HUES6 (cell line): ENCODE data around the gene PITPNB.

Experiments used
- H3K27ac ChIP-seq: 2 replicates; pipeline ENCODE4 v1.7.0; 2013; ENCODE audit warnings: low read depth, mild to moderate bottlenecking, low read length, inconsistent platforms
- H3K27me3 ChIP-seq: 2 replicates; pipeline ENCODE4 v1.6.1; 2013; ENCODE audit warnings: low read length; ENCODE audit not compliant: control insufficient read depth, insufficient read depth
- H3K36me3 ChIP-seq: 2 replicates; pipeline ENCODE4 v1.6.1; 2013; ENCODE audit warnings: low read length; ENCODE audit not compliant: control insufficient read depth, insufficient read depth
- H3K4me1 ChIP-seq: 2 replicates; pipeline ENCODE4 v1.6.1; 2013; ENCODE audit warnings: low read length; ENCODE audit not compliant: control insufficient read depth, insufficient read depth
- H3K4me3 ChIP-seq: 2 replicates; pipeline ENCODE4 v1.5.1; 2013; ENCODE audit warnings: low read depth, low read length
- H3K9ac ChIP-seq: one replicate; pipeline ENCODE4 v1.6.1; 2013; ENCODE audit warnings: mild to moderate bottlenecking, low read length
- H3K9me3 ChIP-seq: 2 replicates; pipeline ENCODE4 v1.6.1; 2013; ENCODE audit warnings: low read depth, low read length; ENCODE audit not compliant: control insufficient read depth, insufficient read depth

PITPNB gene

DNA sequence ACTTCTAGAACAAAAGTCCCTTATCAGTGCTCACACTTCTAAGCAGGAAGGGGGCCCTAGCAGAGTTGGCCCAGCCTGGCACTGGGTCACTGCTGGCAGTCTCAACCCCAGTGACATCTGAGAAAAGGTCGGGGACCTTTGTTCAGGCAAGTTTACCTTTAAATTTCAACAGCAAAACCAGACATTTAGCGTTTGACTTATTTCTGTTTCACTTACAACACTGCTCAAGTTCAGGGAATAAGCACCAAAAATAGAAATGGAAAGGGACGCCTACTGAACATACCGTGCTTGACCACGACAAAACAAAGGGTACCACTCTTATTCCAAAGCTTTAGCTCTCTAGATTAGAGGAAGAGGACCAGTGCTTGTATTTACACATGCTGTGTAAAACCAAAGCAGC lies 26.2 kb downstream of the PITPNB start:
- no peak overlapping the region for H3K9ac ChIP-seq
- no peaks in the 10 kb centered on the region for H3K9me3 ChIP-seq
- H3K4me3 ChIP-seq: no peak overlapping the region
- H3K4me1 ChIP-seq: peaks cover 9% of the 10 kb centered on the region
- H3K27me3 ChIP-seq: no peaks in the 10 kb centered on the region
- no peak overlapping the region for H3K27ac ChIP-seq
- peaks cover 96% of the 10 kb centered on the region for H3K36me3 ChIP-seq

DNA sequence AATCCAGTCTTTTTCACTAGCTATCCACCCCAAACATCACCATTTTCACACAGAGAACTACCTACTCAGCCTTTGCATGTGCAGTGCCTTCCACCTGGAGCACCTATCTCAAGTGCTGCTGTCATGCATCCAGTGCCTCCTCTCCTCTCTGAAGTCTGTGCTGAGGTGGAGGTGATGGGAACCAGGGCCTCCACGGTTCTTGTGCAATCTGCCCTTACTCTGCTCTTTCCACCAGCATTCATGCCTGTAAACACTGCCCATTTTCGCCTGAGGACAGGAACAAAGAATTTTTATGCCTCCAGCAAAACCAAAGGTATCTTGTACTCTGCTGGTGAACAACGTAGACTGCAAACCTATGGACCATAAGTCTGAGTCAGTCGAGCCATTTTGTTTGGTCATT lies 27.0 kb downstream of the PITPNB start:
- Histone ChIP-seq H3K27me3 (no peaks in the 10 kb centered on the region), H3K36me3 (peaks cover 94% of the 10 kb centered on the region), H3K9ac (no peak overlapping the region), H3K9me3 (no peaks in the 10 kb centered on the region), H3K4me1 (peaks cover 15% of the 10 kb centered on the region), H3K4me3 (no peak overlapping the region), H3K27ac (no peak overlapping the region)

DNA sequence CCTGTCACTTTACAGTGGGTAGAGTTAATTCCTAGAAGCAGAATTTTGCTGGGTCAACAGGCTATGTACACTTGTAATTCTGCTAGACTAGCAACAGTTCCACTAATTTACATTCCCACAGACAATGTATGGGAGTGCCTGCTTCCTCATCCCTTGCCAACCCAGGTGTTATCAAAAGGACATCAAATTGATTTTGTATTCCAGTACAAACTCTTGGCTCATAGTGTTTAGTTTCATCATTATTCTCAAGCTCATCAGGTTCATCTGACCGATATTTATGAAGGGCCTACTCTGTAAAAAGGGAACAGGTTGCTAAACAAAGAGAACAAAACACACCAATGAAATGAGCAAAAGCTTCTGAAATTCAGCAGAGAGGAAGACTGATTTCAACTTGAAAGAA lies 30.7 kb downstream of the PITPNB start:
- H3K4me1 ChIP-seq: peaks cover 27% of the 10 kb centered on the region
- no peak overlapping the region for H3K9ac ChIP-seq
- H3K27ac ChIP-seq: no peak overlapping the region
- no peak overlapping the region for H3K4me3 ChIP-seq
- H3K9me3 ChIP-seq: no peaks in the 10 kb centered on the region
- peaks cover 76% of the 10 kb centered on the region for H3K36me3 ChIP-seq
- no peaks in the 10 kb centered on the region for H3K27me3 ChIP-seq

DNA sequence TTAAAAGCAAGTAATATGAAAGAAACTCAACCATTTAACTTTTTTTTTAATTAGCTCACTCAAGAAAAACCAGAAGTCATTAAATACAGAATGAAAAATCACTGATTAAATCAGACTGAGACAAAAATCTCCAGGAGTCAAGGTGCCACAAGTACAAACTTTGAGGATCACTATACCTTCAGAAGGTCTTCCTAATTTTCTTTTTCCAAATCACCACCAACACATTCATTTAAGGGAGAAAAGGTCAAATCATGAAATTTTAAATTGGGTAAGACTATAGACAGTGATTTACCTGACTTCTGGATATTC lies 32.3 kb downstream of the PITPNB start:
- peaks cover 64% of the 10 kb centered on the region for H3K36me3 ChIP-seq
- H3K27ac ChIP-seq: no peak overlapping the region
- no peaks in the 10 kb centered on the region for H3K9me3 ChIP-seq
- H3K4me3 ChIP-seq: no peak overlapping the region
- no peak overlapping the region for H3K9ac ChIP-seq
- H3K27me3 ChIP-seq: no peaks in the 10 kb centered on the region
- H3K4me1 ChIP-seq: peaks cover 33% of the 10 kb centered on the region

DNA sequence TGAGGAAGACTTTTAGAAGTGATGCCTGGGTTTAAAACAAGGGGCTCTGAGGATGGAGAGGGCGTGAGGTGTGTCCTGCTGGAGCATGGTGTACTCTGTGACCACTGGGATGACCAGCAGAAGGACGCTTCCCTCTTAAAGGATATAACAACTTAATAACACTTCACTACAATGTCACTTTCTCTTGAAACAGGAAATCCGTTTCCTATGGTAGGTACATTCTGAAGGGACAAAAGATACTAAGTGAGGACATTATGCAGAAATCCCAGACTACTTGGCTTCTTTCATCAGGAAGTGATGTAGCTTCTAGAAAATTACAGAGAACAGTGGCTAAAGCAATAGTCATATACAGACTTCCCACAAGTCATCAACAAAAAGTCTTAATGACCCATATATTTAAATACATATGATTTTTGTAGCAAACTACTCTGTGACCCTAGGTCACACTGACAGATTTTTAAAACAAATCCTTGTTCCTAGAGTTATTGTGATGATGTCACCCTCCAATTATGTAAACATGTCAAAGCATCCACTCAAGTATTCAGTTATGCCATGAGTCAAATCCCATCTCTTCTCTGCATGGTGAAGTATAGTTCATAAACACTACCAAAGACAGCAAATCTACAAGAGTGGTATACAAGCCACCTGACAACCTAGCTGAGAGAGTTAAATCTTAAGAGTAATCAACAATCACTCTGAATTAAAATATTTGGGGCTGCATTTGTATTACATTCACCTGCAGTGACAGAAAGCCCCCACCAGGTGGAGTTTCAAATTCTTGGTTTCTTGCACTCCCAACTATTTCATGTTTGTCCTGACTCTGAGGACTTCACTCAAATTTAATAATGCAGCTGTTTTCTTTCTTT lies 32.8 kb downstream of the PITPNB start:
- H3K9me3 ChIP-seq: no peaks in the 10 kb centered on the region
- H3K36me3 ChIP-seq: peaks cover 58% of the 10 kb centered on the region
- H3K27me3 ChIP-seq: no peaks in the 10 kb centered on the region
- no peak overlapping the region for H3K27ac ChIP-seq
- no peak overlapping the region for H3K9ac ChIP-seq
- no peak overlapping the region for H3K4me3 ChIP-seq
- H3K4me1 ChIP-seq: peaks cover 33% of the 10 kb centered on the region

DNA sequence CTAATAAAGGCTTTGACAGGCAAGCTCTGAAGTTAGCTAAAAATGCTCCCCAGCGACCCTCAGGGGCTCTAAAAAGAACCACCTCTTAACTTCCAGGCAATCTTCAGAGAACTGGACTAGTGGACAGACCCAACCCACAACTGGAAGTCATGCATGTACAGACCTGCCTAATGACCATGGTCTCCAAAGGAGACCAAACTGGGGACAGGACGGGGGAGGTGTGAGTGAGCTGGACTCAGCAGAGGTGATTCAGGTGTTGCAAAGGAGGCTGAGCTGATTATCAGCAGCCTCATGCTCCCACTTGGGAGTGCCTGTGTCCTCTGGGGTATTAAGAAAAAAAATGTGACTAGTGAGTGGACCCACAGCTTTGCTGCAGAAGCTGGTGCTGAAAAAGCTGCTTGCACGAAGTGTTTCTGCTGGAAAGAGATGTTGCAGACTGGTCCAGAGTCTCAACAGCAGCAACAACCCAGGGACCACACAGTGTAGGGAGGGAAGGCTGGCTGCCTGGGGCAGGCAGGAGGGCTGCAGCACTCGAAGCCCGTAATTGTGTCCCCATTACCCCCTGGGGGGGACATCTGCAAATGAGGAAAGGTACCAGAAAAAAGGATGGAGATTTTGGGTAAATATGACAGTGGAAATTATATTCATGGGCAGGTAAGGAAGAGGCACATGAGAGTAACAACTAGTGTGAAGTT lies 35.3 kb downstream of the PITPNB start:
- peaks cover 42% of the 10 kb centered on the region for H3K4me1 ChIP-seq
- H3K36me3 ChIP-seq: peaks cover 35% of the 10 kb centered on the region
- no peaks in the 10 kb centered on the region for H3K27me3 ChIP-seq
- H3K27ac ChIP-seq: no peak overlapping the region
- no peaks in the 10 kb centered on the region for H3K9me3 ChIP-seq
- H3K4me3 ChIP-seq: no peak overlapping the region
- no peak overlapping the region for H3K9ac ChIP-seq

DNA sequence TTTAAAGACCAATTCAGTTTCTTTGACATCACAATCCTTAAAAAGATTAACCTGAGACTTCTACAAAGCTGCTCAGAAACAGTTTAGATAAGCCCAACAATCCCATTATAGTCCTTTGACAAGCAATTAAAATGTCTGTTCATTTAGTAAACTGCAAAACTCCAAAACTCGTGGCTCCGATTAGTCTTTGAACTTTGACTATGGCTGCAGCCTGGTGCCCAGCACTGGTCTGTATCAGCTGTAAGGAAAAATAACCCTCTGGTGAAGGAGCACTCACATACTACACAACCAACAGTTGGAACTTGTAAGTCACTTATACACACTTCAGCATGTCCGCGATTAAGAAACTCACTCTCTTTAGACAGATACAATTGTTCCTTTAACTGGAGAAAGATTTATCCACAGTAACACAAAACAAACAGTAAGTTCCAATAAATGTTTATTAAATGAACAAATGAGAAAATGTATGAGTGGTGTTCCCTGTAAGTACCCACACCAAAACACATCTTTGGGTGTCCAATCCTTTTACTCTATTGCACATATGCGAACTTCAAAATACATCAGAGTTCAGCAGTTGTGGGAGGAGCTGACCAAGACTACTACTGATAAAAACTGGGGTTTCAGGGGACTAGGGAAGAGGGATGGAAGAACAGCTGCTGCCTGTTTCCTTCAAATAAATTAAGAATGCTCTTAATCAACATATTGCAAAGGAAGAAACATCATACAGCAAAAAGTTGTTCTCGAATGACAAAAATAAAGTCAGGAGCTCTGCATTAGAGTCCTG lies 36.4 kb downstream of the PITPNB start:
- Histone ChIP-seq H3K36me3 (peaks cover 24% of the 10 kb centered on the region), H3K9ac (no peak overlapping the region), H3K27ac (no peak overlapping the region), H3K9me3 (no peaks in the 10 kb centered on the region), H3K4me3 (no peak overlapping the region), H3K27me3 (no peaks in the 10 kb centered on the region), H3K4me1 (peaks cover 46% of the 10 kb centered on the region)

DNA sequence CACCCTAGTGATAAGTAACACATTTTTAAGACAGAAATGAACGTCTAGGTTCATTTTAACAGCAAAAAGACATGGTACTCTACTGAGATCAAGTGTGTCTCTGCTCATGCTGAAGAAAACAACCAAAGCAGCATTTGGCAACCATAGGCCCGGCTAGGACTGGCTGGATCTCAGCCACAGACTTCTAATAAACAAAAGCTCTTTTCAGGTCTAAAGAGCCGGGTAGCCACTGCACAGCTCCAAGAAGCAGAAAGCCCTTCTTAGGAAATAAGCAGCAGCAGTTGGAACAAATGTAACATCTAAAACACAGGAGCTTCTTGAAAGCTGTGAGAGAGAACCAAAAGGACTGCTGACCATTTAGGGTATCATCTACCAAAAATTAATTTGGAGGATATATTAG lies 37.6 kb downstream of the PITPNB start:
- Histone ChIP-seq H3K9me3 (no peaks in the 10 kb centered on the region), H3K9ac (no peak overlapping the region), H3K36me3 (peaks cover 22% of the 10 kb centered on the region), H3K4me3 (no peak overlapping the region), H3K27me3 (no peaks in the 10 kb centered on the region), H3K27ac (no peak overlapping the region), H3K4me1 (peaks cover 36% of the 10 kb centered on the region)

DNA sequence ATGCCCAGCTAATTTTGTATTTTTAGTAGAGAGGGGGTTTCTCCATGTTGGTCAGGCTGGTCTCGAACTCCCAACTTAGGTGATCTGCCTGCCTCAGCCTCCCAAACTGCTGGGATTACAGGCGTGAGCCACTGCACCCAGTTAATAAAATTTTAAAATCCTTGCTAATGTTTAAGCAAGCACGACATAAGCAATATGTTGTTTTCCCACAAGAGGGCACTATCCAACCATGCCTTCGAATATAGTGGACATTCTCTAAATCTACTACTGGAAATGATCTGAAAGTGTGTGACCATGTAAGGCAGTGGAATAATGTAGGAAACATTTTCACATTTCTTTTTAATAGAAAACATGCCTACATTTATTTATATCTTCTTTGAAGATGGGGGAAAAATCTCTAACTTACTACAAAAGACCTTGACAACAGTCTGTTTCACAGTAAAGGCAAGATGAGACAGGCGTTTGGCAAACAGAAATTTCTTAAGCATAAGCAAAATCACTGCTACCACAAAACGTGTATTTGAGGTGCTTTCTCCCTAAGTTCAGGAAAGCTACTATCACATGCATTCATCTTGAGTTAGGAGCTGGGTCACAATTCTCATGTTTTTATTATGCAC lies 38.2 kb downstream of the PITPNB start:
- H3K9me3 ChIP-seq: no peaks in the 10 kb centered on the region
- no peak overlapping the region for H3K4me3 ChIP-seq
- H3K27me3 ChIP-seq: no peaks in the 10 kb centered on the region
- peaks cover 18% of the 10 kb centered on the region for H3K36me3 ChIP-seq
- H3K9ac ChIP-seq: no peak overlapping the region
- H3K27ac ChIP-seq: no peak overlapping the region
- peaks cover 34% of the 10 kb centered on the region for H3K4me1 ChIP-seq

DNA sequence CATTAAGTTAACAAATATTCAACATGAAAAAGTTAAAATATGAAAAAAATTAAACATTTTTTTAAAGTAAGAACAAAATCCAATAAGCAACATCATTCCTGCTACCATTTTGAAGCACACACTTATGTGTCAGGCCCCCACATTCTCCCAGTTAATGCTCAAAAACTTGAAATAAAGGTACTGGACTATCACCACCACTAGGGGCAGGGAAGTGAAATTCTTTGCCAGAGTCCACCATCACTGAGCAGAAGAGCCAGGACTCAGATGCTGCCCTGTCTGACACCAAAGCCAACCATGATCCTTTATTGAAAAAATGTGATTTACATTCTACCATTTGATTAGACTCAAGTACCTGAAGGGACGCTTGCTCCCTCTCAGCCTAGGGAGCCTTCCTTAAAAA lies 39.1 kb downstream of the PITPNB start:
- Histone ChIP-seq H3K36me3 (peaks cover 18% of the 10 kb centered on the region), H3K27me3 (no peaks in the 10 kb centered on the region), H3K9me3 (no peaks in the 10 kb centered on the region), H3K4me3 (no peak overlapping the region), H3K4me1 (peaks cover 34% of the 10 kb centered on the region), H3K9ac (no peak overlapping the region), H3K27ac (no peak overlapping the region)
